DMS79 (cell line): ENCODE results near the gene CCDC183.
"Not testable (repeated sequence)": the region's sequence is repeated elsewhere in the genome, so short reads cannot be mapped to it uniquely, and the experiment has no call there.

Experiments used
- DNase-seq: peaks from one replicate; lab custom pipeline; 2025; lab: John Stamatoyannopoulos, UW

Gene CCDC183

DNA sequence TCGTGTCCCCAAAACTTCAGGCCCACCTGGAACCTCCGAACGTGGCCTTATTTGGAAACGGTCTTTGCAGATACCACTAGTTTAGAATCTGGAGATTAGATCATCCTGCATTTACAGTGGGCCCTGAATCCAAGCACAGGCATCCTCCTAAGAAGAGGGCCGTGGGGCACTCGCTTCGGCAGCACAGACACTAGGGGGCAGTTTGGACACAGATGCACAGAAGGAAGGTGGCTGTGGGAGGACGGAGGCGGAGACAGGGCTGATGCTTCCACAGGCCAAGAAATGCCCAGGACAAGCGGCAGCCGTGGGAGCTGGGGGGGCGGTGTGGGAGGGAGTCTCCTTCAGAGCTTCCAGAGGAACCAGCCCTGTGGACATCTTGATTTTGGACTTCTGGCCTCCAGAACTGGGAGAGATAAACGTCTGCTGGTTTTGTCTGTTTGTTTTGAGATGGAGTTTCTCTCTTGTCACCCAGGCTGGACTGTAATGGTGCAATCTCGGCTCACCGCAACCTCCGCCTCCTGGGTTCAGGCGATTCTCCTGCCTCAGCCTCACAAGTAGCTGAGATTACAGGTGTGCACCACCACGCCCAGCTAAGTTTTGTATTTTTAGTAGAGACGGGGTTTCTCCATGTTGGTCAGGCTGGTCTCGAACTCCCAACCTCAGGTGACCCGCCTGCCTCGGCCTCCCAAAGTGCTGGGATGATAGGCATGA, 35.1 kb upstream of the CCDC183 start:
- not testable (repeated sequence) for DNase-seq

DNA sequence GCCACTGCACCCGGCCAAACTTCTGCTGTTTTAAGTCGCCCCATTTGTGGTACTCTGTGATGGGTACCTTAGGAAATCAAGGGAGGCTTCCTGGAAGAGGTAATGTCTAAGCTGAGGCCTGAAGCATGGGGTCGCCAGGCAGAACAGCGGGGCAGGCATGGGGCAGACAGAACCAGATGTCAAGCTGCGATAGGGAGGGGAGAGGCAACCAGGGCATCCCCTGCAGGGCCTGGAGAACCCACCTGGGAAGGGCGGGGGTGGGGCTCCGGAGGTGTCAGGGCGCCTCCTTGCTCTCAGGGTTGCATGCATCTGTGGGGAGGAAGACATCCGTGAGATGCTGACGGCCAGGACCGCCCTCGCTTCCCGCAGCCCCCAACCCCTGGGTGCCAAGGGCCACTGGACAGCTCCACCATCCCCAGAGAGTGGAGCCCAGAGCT, 34.6 kb upstream of the CCDC183 start:
- DNase-seq, result no peak

DNA sequence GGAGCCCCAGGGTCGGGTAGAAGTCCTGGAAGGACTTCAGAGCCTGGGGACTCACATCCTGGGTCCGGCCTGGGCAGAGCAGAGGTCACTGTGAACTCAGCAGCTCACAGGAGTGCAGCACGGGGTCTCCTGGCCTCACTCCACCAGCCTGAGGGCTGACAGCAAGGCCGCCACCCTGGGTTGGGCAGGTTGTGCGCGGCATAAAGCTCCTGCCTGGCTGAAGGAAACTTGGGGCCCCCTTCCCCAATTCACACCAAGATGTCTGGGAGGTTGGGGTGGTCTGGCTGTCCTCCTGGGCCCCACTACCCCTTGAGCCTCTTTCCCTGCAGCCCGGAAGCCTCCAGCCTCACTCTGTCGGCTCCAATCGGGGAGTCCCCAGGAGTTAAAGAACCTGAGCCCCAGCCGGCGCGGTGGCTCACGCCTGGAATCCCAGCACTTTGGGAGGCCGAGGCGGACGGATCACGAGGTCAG, 33.9 kb upstream of the CCDC183 start:
- no peak for DNase-seq

DNA sequence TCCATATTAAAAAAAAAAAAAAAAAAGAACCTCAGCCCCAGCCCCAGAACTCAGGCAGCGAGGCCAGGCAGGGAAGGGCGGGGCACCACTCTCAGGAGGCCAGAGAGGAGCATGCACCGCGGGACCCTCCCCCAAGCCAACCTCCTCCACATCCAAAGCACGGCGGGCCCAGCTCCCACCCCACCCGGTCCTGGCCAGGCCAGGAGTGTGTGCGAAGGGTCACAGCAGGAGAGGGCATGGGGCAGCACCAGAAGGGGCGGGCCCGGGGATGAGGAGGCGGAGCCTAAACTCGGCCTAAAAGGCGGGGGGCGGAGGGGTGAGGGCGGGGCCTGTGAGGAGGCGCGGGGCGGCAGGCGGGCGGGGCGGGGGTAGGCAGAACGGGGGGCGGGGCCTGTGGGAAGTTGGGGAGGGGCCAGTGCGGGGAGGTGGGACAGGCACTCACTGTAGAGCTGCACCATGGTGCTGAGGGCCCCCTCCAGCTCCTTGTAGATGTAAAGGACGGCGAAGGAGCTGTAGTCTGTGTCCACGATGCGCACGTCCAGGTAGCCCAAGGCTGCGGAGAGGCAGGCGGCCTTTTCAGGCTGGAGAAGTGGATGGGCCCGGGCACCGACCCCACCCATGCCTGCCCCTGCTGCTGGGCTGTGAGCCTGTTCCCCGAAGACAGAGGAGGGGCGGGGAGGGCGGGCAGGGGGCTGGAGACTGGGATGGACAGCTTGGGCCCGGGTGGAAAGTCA, 33.1 kb upstream of the CCDC183 start:
- DNase-seq, result no peak

DNA sequence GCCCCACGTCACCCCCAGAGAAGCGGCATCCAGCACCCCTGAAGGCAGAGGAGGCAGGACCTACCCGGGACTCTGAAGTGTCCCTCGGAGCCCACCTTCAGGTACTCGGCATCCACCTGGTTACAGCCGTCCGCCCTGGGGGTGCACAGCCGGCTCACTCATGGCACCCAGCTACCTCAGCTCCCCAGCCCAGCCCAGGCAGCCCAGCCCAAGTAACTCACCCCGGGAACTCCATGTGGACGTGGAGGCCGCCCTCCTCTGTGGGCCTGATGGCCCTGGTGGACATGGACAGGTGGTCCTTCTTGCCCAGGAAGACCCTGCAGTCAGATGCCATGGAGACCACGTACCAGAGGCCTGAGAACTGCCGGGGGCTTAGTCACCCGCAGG, 32.5 kb upstream of the CCDC183 start:
- no peak for DNase-seq

DNA sequence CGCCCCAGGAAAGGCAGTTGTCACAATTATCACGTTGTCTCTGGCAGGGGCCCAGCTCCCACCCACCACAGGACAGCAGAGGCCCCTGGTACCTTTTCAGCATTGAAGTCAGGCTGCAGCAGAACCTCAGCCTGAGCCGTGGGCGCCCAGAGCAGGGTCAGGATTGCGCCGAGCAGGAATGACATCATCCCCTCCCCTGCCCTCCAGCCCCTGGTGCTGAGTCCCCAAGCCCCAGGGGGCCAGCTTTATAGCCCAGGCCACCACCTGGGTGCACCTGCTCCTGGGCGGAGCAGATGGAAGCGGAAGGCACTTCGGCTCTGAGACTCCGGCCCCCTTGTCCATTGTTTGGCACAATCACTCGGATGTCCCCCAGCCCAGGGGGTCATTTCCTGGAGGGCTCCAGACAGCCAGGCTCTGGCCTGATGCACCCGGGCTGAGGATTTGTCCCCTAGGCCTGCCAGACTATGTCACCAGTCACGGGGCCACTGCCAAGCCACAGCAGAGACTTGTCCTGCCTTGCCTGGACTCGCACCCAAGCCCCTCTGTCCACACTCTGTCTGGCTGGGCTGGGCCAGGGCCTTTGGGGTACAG, 31.7 kb upstream of the CCDC183 start, which contains the start of gene LCN15:
Gene LCN15 (minus strand): TSS at position 218 of the 591 bp plus-strand sequence. CDS start 30 bp downstream, at position 188.
- no peak for DNase-seq

DNA sequence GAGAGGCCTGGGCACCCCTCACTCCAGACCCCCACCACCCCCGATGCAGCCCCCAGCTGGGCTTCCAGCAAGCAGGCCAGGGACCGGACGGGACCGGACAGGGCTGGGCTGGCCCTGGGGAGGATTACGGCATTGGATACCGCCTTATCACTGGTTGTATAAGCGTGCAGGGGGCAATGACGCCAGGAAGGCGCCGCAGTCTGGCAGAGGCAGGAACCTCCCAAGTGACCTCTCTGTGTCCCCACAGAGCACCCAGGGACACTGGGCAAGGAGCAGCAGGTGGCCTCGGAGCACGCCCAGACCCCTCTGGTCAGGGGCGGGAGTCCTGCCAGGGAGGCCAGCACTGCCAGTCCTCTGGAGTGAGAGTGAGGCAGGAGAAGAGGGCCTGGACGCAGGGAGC, 31.1 kb upstream of the CCDC183 start:
- no peak for DNase-seq

DNA sequence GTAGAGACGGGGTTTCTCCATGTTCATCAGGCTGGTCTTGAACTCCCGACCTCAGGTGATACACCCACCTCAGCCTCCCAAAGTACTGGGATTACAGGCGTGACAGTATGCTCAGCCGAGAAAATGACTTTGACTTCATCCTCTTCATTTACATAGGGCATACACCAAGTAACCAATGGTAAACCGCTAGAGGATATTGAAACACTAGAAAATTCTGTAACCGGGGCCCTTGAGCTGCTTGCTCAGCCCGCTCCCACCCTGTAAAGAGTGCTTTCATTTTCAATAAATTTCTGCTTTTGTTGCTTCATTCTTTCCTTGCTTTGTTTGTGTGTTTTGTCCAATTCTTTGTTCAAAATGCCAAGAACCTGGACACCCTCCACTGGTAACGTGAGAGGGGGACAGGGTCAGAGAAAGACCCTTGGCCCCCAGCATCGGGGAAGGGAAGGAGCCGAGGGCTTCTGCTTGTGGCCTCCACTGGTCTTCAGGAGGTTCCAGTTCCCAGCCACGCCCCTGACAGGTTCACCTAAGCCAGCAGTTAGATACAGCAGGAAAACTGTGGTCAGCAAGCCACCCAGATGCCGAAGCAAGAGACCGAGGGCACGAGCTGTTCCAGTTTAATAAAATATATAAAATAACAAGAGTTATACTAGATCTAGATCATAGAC, 30.3 kb upstream of the CCDC183 start:
- DNase-seq, result not testable (repeated sequence)

DNA sequence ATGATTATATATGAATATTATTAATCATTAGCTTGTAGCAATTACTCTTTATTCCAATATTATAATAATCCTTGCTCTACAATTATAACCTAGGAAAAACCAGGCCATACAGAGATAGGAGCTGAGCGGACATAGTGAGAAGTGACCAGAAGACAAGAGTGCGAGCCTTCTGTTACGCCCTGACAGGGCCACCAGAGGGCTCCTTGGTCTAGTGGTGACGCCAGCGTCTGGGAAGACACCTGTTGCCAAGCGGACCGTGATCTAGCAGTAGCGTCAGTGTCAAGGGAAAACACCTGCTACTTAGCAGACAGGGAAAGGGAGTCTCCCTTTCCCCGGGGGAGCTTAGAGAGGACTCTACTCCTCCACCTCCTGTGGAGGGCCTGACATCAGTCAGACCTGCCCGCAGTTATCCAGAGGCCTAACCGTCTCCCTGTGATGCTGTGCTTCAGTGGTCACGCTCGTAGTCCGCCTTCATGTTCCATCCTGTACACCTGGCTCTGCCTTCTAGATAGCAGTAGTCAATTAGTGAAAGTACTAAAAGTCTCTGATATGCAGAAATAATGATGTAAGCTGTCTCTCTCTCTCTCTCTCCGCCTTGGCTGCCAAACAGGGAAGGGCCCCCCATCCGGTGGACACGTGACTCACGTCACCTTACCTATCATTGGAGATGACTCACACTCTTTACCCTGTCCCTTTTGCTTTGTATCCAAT, 29.6 kb upstream of the CCDC183 start:
- DNase-seq, result not testable (repeated sequence)

DNA sequence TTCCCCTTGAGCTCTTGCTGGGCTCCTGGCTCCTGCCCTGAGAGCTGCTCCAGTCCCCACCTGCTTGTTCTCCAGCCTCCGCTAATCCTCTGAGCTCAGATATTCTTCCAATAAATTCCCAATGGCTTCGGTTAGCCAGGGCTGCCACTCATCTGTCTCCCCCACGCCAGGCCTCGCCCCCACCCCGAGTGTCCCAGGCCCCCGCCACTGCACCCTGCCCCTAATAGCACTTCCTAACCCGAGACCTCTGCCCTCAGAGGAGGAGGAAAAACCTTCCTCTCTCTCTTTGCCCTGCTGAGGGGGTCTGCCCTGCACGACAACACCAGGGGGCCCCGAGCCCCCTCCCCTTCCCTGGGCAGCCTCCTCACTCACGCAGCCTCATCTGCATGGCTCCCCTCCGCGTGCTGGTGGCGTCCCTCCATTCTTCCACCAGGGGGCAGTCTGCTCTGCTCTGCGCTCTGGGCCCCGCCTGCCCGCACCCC, 26.4 kb upstream of the CCDC183 start:
- no peak for DNase-seq

DNA sequence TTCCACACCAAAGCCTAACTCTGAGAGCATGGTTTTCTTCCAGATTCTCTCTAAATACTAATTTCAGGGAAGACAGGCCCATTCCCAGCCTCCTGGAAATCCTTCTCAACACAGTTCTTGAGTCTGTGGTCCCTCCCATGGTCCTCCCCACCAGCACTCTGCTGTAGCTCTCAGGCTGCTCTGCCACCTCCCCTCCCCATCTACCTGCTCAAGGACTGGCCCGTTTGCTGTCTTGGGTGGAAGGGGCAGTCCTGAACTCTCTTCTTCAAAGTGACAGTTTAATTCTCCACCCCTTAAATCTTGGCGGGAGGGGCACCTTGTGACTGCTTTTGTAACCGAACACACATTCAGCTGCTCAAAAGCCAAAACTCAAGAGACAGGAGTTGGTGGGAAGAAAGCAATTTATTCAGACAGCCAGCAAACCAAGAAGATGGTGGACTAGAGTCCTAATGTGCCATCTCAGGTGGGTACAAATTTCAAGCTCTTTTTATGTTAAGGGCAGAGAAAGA, 24.2 kb upstream of the CCDC183 start:
- no peak for DNase-seq

DNA sequence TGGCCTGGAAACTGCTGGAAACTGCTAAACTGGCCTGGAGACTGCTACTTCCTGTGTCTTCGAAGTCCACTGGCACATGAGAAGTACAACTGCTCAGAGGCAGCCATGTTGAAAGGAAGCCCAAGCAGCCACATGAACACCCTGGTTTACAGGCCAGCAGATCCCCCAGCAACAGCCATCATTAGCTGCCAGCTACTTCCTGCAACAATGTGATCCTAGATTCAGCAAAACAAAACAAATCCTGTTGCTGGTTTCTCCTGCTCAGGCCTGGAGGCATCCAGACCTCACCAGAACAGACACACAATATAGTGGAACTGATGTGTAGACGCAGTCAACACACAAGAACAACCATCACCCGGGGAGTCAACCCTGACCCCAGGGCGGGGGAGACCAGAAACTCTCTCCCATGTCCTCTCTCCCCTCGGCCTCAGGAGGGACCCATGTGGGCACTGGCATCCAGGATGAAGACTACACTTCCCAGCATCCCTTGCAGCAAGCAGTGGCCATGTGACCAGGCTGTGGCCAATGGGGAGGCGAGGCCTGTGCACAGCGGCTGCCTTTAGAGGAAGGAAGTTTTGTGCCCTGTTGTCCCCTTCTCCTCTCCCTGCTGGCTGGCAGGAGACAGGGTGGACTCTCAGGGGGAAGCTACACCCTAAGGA, 22.6 kb upstream of the CCDC183 start:
- no peak for DNase-seq

DNA sequence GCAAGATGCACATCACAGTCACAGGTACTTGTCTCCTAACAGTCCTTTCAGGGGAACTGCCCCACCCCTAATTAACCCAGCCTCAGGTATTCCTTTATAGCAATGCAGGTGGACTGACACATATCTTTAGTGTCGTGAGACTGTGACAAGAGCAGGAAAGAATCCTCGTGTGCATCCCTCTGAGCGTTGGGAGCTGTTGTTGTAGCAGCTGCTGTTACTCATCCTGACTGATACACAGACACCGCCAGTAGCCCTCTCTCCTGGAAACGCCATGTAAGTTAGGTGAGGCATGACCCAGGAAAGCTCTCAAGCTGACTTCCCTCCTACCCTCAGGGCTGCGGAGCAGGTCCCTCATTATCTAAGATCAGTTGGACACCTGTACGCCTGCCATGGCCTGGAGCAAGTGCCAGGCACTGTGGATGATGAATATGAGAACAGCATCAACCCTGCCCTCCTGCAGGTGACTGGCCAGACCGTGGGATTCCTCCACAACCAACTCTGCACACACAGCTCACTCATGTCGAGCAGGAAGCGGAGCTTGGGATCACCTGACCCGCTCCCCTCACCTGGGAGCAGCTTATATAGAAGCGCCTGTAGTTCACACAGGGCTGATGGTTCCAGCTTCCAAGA, 21.6 kb upstream of the CCDC183 start:
- DNase-seq, result no peak

DNA sequence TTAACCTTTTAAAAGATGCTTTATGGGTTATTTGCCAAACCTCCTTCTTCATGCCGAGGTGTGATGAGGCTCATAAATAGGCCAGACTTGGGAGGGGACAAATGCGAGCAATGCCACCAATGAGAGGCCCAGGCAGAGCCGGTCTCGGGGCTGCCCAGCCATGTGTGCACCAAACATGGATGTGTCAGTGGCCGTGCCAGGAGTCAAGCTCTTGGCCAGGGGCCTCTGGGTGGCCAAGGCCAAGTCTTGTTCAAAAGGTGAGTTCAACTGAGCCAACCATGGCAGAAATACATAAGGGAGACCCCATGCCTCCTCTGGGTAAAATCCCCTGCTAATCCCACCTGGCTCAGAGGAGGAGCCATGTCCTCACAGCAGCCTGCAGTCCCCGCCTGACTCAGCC, 20.9 kb upstream of the CCDC183 start:
- no peak for DNase-seq

DNA sequence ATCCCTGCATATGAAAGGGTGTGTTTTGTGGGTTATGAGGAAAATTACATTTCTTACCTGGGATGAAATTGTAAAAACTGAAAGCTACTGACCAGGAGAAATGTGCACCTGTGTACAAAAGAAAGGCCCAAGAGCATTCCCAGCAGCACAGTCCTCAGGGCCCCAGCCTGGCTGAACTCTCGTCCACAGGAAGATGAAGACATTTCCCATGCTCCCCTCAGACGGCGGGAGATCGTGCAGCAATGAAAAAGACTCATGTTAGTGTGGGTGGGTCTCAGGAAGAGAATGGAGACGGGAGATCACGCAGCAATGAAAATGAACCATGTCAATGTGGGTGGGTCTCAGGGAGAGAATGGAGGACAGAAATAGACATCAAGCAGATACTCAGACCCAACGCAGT, 19.2 kb upstream of the CCDC183 start:
- DNase-seq, result no peak

DNA sequence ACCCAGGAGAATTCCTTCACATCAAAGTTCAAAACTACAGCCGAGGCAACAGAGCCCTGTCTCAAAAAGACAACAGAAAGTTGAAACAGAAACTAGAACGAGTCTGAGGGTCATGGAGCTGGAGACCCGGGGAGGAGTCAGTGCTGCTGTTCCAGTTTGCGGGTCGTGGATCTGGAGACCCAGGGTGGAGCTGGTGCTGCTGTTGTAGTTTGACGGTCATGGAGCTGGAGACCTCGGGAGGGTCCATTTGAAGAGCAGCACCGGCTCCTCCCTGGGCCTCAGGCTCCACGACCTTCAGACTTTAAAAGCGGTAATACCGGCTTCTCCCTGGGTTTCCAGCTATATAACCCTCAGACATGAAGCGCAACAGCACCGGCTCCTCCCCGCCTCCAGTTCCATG, 18.8 kb upstream of the CCDC183 start:
- DNase-seq, result no peak

DNA sequence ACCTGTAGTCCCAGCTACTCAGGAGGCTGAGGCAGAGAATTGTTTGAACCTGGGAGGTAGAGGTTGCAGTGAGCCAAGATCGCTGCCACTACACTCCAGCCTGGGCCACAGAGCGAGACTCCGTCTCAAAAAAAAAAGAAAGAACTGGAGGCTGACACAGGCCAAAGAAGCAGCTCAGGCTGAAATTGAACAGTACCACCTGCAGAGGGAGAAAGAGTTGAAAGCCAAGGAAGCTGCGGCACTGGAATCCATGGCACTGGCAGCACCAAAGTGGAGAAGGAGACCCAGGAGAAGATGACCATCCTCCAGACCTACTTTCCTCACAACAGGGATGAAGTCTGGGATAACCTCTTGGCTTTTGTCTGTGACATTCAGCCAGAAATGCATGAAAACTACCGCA, 16.3 kb upstream of the CCDC183 start:
- no peak for DNase-seq

DNA sequence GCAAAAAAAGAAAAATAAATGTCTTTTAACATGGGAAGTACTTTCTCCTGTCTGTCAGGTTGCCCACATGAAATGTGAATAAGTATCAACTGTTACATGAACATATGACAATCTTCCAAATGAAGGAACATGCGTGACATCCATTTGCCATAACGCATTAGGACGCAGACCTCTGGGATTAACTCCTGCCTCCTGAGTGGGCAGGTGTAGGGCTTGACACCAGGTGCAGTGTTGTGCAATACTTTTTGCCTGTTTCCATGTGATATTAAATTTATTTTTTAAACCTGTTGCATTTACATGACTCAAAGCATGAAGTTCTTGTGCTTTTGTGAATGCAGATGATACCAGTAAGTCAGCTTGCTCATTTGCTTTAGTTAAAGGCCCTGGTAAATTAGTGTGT, 13.7 kb upstream of the CCDC183 start:
- no peak for DNase-seq

DNA sequence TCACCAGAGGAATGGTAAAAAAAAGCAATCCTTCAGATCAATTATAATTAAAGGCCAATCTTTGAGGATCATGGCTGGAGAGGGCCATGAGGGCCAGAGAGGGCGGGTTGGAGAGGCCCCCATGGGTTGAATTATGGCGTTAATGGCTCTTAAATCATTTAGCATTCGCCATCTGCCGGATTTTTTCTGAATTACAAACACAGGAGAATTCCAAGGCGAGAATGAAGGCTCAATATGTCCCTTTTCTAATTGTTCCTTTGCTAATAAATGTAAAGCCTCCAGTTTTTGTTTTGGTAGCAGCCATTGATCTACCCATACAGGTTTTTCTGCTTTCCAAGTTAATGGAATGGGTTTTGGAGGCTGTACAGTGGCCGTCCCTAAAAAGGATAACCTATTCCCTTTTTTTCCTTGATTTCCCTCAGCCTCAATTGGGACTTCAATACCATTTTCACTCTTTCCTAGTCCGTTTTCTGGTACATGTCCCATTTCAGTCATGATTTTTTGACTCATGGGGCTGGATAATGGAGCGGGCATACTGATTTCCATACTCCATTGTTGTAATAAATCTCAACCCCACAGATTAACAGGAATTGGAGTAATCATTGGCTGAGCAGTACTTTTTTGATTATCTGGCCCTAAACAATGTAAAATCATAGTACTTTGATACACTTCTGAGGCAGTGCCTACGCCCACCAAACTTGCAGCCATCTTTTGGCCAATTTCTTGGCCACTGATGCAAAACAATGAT, 11.7 kb upstream of the CCDC183 start:
- no peak for DNase-seq

DNA sequence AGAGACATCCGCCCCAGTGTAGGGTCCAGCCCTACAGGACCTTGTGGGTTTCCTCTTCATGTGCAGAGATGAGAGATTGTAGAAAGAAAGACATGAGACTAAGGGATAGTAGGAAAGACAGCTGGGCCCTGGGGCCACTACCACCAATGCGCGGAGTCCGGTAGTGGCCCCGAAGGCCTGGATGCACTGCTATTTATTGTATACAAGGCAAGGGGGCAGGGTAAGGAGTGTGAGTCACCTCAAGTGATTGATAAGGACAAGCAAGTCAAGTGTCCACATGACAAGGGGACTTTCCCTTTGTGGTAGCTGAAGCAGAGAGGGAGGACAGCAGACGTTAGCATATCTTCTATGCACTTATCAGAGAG, 11.2 kb upstream of the CCDC183 start:
- DNase-seq, result no peak
